GM19239 (cell line): ENCODE data around the gene PHACTR3.

Experiments used
- DNase-seq: peaks from one replicate; pipeline ENCODE4 v3.0.0; 2011; ENCODE audit warnings: low spot score; ENCODE audit not compliant: insufficient read length
- FAIRE-seq: peaks from 2 replicates; lab custom pipeline; 2011; peaks lifted over from hg19 to GRCh38; lab: Jason Lieb, UNC

Gene PHACTR3

GRCh38 chr20:59586613-59587012 is 17.7 kb upstream of the PHACTR3 start:
- no peak for DNase-seq
- no peak for FAIRE-seq

GRCh38 chr20:59587570-59587969 is 16.8 kb upstream of the PHACTR3 start:
- FAIRE-seq (no peak), DNase-seq (no peak)

- FAIRE-seq (no peak), DNase-seq (no peak)
These were observed 16.0 kb upstream of the PHACTR3 start for GRCh38 chr20:59588236-59588855.

GRCh38 chr20:59589086-59589684 is 15.2 kb upstream of the PHACTR3 start:
- FAIRE-seq (no peak), DNase-seq (no peak)

GRCh38 chr20:59591061-59591460 is 13.3 kb upstream of the PHACTR3 start:
- no peak for DNase-seq
- no peak for FAIRE-seq

GRCh38 chr20:59596690-59597089 is 7.7 kb upstream of the PHACTR3 start:
- FAIRE-seq (no peak), DNase-seq (no peak)

GRCh38 chr20:59597240-59597639 is 7.1 kb upstream of the PHACTR3 start:
- DNase-seq (no peak), FAIRE-seq (no peak)

GRCh38 chr20:59598625-59599310 is 5.6 kb upstream of the PHACTR3 start:
- DNase-seq (peak; percentile 78), FAIRE-seq (peak; percentile 74)

- no peak for FAIRE-seq
These were observed 4.4 kb upstream of the PHACTR3 start for GRCh38 chr20:59599941-59600340.

GRCh38 chr20:59600472-59600871 is 3.9 kb upstream of the PHACTR3 start:
- DNase-seq (no peak), FAIRE-seq (no peak)

More at GRCh38 chr20:59599941-59600340, 4.4 kb upstream of the PHACTR3 start:
- no peak for DNase-seq

- no peak for FAIRE-seq
- DNase-seq: no peak
These were observed 1.7 kb upstream of the PHACTR3 start for GRCh38 chr20:59602546-59603080.

GRCh38 chr20:59603176-59603575 is 1.2 kb upstream of the PHACTR3 start:
- FAIRE-seq: no peak

GRCh38 chr20:59604741-59605600 is 631 bp downstream of the PHACTR3 start:
- DNase-seq: no peak
- FAIRE-seq: no peak

More at GRCh38 chr20:59603176-59603575, 1.2 kb upstream of the PHACTR3 start:
- no peak for DNase-seq

GRCh38 chr20:59605601-59606364 is 1.4 kb downstream of the PHACTR3 start:
- DNase-seq: no peak
- no peak for FAIRE-seq

GRCh38 chr20:59606566-59606965 is 2.2 kb downstream of the PHACTR3 start:
- FAIRE-seq: no peak

GRCh38 chr20:59608396-59608795 is 4.1 kb downstream of the PHACTR3 start:
- FAIRE-seq (no peak), DNase-seq (no peak)

More at GRCh38 chr20:59606566-59606965, 2.2 kb downstream of the PHACTR3 start:
- no peak for DNase-seq

GRCh38 chr20:59608871-59609270 is 4.5 kb downstream of the PHACTR3 start:
- FAIRE-seq: no peak
- DNase-seq: no peak

GRCh38 chr20:59611286-59611685 is 6.9 kb downstream of the PHACTR3 start:
- FAIRE-seq (no peak), DNase-seq (no peak)

- FAIRE-seq (no peak), DNase-seq (no peak)
These were observed 9.5 kb downstream of the PHACTR3 start for GRCh38 chr20:59613861-59614260.

- no peak for FAIRE-seq
- no peak for DNase-seq
These were observed 10.4 kb downstream of the PHACTR3 start for GRCh38 chr20:59614714-59615113.
